NT2/D1 (cell line): ENCODE results near the gene SHISA3.

Source experiments
- DNase-seq: peaks from one replicate; pipeline ENCODE4 v3.0.0-alpha.2; 2011; ENCODE audit warnings: low read depth, low spot score
- H3K27me3 ChIP-seq: 2 replicates; pipeline ENCODE4 v1.6.0; 2011; ENCODE audit warnings: mild to moderate bottlenecking; ENCODE audit not compliant: insufficient read length, insufficient read depth
- H3K36me3 ChIP-seq: 2 replicates; pipeline ENCODE4 v1.6.1; 2011; ENCODE audit warnings: mild to moderate bottlenecking, low read length, mixed read lengths; ENCODE audit not compliant: insufficient read depth, insufficient read length
- H3K4me1 ChIP-seq: 2 replicates; pipeline ENCODE4 v1.5.1; 2011; ENCODE audit not compliant: insufficient read depth, insufficient read length
- H3K4me3 ChIP-seq: 2 replicates; pipeline ENCODE4 v1.5.1; 2011; ENCODE audit warnings: low read depth; ENCODE audit not compliant: insufficient read length
- H3K9ac ChIP-seq: 2 replicates; pipeline ENCODE4 v1.6.0; 2011; ENCODE audit warnings: low read depth; ENCODE audit not compliant: insufficient read length
- H3K9me3 ChIP-seq: 2 replicates; pipeline ENCODE4 v1.5.1; 2011; ENCODE audit warnings: mild to moderate bottlenecking, low read length; ENCODE audit not compliant: insufficient read depth
- SUZ12 ChIP-seq: IDR thresholded peaks from 2 replicates; pipeline ENCODE4 v1.6.1; 2011; ENCODE audit not compliant: insufficient read length, insufficient read depth; ENCODE audit errors: extremely low read depth
- YY1 ChIP-seq: IDR thresholded peaks from 2 replicates; pipeline ENCODE4 v1.6.1; 2011; ENCODE audit not compliant: insufficient read length, insufficient read depth
- ZNF274 ChIP-seq: IDR thresholded peaks from 2 replicates; pipeline ENCODE4 v1.6.1; 2011; ENCODE audit warnings: mild to moderate bottlenecking, low read depth, low read length

The SHISA3 gene

DNA sequence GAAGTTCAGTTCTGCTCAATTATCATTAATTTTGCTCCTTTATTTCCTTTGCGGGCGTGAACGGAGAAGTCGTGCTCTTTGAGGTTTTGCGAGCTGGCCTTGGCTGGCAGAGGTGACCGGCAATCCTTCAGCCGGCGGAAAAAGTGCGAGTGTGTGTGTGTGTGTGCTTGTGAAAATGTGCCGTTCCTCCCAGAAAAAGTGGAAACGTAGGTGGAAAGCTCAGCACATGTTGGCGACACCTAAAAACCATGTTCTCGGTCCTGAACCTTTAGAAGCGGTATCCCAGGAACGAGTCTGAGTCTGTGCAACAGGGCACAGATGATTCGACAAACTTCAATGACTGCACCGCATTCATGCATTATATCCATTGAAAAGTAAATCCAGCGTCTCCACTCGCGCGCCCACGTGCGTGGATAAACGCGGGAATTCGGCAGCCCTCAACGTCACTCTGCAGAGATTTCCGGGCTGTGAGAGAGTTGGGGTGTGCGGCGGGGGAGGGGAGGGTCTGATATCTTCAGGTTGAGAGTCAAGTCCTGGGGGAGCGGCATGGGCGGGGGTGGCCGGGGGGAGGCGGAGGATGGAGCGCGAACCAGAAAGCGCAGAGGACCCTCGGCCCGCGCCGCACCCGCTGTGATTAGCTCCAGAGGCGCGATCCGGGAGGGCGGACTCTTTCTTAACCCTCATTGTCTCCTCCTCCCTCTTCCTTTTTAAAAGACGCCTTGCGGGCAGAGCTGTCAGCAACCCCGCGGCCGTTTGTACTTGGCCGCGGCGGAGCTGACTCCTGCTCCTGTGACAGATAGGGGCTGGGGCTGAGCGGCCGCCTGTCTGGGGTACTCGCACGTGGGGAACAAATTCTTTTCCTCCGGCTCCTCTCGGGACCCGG lies at the start of gene SHISA3:
Gene SHISA3, plus strand, starts transcription at position 737 of the 883 bp plus-strand sequence. CDS start 569 bp downstream, outside the sequence.
- H3K9ac ChIP-seq, result peak within 1 kb of the TSS; percentile 85
- H3K4me1 ChIP-seq, result no peaks in the 10 kb centered on the region
- no peak for DNase-seq
- no peaks in the 10 kb centered on the region for H3K9me3 ChIP-seq
- peak within 1 kb of the TSS; percentile 66 for H3K4me3 ChIP-seq
- TF ChIP-seq YY1 (no peak), ZNF274 (no peak), SUZ12 (no peak)
- peaks cover 64% of the 10 kb centered on the region for H3K27me3 ChIP-seq
- H3K36me3 ChIP-seq, result no peaks in the 10 kb centered on the region

DNA sequence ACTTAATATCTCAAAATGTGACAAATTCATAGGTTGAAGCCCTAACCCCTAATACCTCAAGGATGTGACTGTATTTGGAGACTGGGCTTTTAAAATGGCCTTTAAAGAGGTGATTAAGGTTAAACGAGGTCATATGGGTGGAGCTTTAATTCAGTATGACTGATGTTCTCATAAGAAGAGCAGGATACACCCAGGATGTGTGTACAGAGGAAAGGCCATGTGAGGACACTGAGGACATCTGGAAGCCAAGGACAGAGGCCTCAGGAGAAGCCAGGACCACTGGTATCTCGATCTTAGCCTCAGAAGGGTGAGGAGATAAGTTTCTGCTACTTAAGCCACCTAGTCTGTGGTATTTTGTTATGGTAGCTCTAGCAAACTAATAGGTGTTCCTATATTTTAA lies 49.0 kb upstream of the SHISA3 start:
- Histone ChIP-seq H3K9ac (no peak overlapping the region), H3K27me3 (no peaks in the 10 kb centered on the region), H3K9me3 (no peaks in the 10 kb centered on the region), H3K36me3 (no peaks in the 10 kb centered on the region), H3K4me1 (no peaks in the 10 kb centered on the region), H3K4me3 (no peak overlapping the region)
- no peak for TF ChIP-seq SUZ12
- no peak for TF ChIP-seq YY1
- no peak for TF ChIP-seq ZNF274
- no peak for DNase-seq

DNA sequence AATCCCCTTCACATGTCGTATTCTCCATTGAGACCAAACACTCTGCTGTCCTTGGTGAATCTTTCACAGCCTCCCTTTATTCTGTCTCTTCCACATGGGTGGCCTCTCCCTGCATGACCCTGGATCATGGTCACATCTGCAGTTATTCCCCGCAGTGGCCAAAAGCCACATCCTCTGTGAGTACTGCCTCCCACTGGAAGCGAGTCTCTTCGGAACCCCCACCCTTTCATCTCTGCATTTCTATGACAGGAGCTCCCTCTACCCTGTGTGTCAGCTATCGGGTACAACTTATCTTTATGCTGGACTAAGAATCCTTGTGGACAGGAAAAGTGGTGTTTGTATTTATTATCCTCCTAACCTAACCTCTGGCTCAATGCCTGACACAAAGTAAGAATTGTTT lies 48.6 kb upstream of the SHISA3 start:
- Histone ChIP-seq H3K36me3 (no peaks in the 10 kb centered on the region), H3K9me3 (no peaks in the 10 kb centered on the region), H3K9ac (no peak overlapping the region), H3K4me3 (no peak overlapping the region), H3K27me3 (no peaks in the 10 kb centered on the region), H3K4me1 (no peaks in the 10 kb centered on the region)
- no peak for TF ChIP-seq YY1
- no peak for TF ChIP-seq ZNF274
- no peak for TF ChIP-seq SUZ12
- DNase-seq, result no peak

DNA sequence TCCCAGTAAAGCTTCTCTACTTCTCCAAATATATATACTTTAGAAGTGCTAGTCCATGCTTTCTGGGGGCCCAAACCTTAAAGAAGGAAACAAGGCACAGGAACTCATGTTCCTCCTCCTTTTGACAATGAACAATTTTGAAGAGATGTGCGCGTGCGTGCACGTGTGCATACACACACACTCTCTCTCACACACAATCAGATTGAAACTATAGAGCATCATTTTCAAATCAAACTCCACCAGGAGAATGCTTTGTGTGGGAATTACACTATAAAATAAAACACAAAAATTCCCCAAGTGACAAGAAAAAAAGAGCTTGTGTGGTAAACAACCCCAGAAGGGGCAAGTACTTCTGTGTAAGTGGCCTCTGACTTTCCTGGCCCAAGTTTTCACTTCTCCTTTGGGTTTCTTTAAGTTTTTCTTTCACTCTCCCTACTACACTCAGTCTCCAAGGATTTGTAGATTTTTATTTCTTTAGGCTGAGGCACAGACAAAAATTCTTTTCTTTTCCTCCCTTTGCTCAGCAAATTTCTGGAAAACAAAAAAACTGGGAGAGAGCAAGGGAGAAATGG lies 46.6 kb upstream of the SHISA3 start:
- Histone ChIP-seq H3K9me3 (no peaks in the 10 kb centered on the region), H3K9ac (no peak overlapping the region), H3K36me3 (no peaks in the 10 kb centered on the region), H3K4me1 (no peaks in the 10 kb centered on the region), H3K27me3 (no peaks in the 10 kb centered on the region), H3K4me3 (no peak overlapping the region)
- TF ChIP-seq SUZ12 (no peak), YY1 (no peak), ZNF274 (no peak)
- no peak for DNase-seq

DNA sequence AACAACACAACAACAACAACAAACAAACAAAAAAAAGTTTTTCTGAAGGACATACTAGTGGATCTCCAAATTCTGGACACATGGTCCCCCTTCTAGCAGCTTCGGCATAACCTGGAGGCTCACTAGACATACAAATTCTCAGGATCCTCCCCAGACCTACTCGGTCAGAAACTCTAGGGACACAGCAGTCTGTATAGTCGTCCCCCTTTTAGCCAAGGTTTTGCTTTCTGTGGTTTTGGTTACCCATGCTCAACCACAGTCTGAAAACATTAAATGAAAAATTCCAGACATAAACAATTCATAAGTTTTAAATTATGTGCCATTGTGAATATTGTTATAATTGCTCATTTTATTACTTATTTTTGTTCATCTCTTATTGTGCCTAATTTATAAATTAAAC lies 45.2 kb upstream of the SHISA3 start:
- TF ChIP-seq YY1, result no peak
- no peak for TF ChIP-seq SUZ12
- TF ChIP-seq ZNF274, result no peak
- no peaks in the 10 kb centered on the region for H3K27me3 ChIP-seq
- no peaks in the 10 kb centered on the region for H3K36me3 ChIP-seq
- no peaks in the 10 kb centered on the region for H3K9me3 ChIP-seq
- H3K9ac ChIP-seq, result no peak overlapping the region
- no peak for DNase-seq
- no peaks in the 10 kb centered on the region for H3K4me1 ChIP-seq
- no peak overlapping the region for H3K4me3 ChIP-seq

DNA sequence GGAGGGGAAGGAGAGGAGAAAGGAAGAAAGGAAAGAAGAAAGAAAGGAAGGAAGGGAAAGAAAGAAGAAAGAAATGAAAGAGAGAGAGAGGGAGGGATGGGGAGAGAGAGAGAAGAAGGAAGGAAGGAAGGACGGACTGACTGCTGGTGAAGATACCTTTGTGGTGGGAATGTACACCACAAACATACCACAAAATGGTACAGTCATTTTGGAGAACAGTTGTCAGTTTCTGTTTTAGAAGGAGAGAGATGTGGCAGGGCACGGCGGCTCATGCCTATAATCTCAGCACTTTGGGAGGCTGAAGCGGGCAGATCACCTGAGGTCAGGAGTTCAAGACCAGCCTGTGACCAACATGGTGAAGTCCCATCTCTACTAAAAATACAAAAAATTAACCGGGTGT lies 40.0 kb upstream of the SHISA3 start:
- H3K9ac ChIP-seq, result no peak overlapping the region
- H3K4me3 ChIP-seq, result no peak overlapping the region
- no peak for DNase-seq
- no peaks in the 10 kb centered on the region for H3K9me3 ChIP-seq
- H3K27me3 ChIP-seq, result no peaks in the 10 kb centered on the region
- no peaks in the 10 kb centered on the region for H3K4me1 ChIP-seq
- TF ChIP-seq ZNF274 (no peak), SUZ12 (no peak), YY1 (no peak)
- no peaks in the 10 kb centered on the region for H3K36me3 ChIP-seq

DNA sequence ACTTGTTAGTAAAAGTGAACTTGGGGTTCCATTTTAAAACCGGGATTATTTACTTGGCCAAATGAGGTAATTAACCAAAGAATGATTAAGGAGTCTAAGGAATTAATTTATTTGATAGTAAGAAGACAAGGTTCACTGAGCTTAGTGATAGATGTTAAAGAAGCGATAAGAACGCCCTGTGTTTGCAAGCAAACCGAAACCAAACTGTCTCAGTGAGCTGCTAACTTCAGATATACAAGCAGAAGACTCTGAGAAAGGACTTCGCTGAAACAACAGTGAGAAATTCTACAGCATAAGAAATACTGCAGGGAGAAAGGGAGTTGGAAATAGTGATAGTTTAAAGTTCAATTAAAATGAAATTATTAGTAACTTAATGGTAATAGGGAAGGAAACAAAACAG lies 37.6 kb upstream of the SHISA3 start:
- no peaks in the 10 kb centered on the region for H3K27me3 ChIP-seq
- no peaks in the 10 kb centered on the region for H3K36me3 ChIP-seq
- no peak overlapping the region for H3K9ac ChIP-seq
- TF ChIP-seq YY1, result no peak
- no peak for TF ChIP-seq SUZ12
- TF ChIP-seq ZNF274, result no peak
- no peak for DNase-seq
- H3K4me1 ChIP-seq, result no peaks in the 10 kb centered on the region
- H3K9me3 ChIP-seq, result no peaks in the 10 kb centered on the region
- H3K4me3 ChIP-seq, result no peak overlapping the region
